Activated CD8-positive, alpha-beta memory T cell treated with anti-CD3 and anti-CD28 coated beads for 1 hour (primary cell): ENCODE results near the gene INSM2.

Source experiments
- DNase-seq, 2 donors: peaks; one replicate each; pipeline ENCODE4 v3.0.0-alpha.2; 2020; ENCODE audit warnings: low read depth in 1 of 2; ENCODE audit errors: extremely low read depth in 1 of 2

INSM2 gene

GRCh38 chr14:35543006-35543405 is 9.0 kb downstream of the INSM2 start:
- DNase-seq: no peak

DNA sequence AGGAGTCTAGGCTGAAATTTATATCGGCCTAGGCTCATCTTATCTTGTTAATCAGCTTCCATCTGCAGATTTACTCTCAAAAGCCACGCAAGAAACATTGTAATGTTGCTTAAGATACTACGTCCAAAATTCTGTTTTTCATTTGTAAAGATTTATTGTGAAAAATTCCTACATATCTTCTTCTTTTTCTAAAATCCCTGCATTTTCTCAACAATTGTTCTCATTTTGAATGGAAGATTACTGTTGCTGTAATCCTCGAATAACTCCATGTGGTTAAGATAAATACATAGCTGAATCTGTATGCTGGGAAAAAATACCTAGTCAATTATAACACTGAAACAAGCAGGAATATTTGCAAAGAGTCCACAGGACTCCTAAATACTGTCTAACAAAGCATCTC is 15.6 kb downstream of the INSM2 start:
- DNase-seq: no peak

- no peak for DNase-seq
These were observed 17.1 kb downstream of the INSM2 start for GRCh38 chr14:35551081-35551480.

GRCh38 chr14:35553808-35554207 is 19.8 kb downstream of the INSM2 start:
- DNase-seq: no peak

DNA sequence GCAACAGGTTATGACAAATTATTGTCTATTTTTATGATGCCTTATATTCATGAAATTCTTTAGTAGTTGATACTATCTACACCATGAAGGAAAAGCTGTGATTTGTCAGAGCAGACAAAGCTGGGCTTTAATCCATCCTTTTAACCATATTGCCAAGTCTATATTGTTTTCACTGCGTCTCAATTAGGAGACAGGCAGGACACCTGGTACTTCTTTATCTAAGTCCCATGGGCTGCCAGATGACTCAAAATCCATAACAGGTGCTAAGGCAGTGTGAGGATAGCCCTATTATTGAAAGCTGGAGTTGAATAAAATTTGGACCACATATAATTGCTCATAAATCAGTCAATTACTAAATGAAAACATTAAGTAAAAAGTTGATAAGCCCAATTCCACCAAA is 22.6 kb downstream of the INSM2 start:
- no peak for DNase-seq

- no peak for DNase-seq
These were observed 23.3 kb downstream of the INSM2 start for GRCh38 chr14:35557221-35557747.

DNA sequence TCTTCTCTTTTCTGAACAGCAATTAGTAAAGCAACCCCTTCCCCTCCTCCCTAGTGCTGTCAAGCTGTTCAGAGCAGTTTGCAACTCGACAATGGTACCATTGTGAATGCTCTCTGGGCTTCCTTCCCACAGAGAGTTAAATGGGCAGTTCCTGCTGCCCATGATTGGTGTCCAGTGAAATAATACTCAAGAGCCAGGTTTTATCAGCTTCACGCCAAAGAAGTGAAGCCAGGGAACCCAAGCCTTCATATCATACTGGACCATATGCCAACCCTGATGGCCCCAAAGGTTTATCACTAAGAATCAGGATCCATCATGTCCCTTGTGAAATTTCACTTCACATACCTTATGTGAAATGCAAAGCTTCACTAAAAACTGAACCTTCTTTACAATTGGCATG is 24.7 kb downstream of the INSM2 start:
- DNase-seq: no peak

GRCh38 chr14:35565871-35566464 is 32.0 kb downstream of the INSM2 start:
- DNase-seq: no peak

- DNase-seq: no peak
These were observed 37.6 kb downstream of the INSM2 start for GRCh38 chr14:35571598-35571997.

DNA sequence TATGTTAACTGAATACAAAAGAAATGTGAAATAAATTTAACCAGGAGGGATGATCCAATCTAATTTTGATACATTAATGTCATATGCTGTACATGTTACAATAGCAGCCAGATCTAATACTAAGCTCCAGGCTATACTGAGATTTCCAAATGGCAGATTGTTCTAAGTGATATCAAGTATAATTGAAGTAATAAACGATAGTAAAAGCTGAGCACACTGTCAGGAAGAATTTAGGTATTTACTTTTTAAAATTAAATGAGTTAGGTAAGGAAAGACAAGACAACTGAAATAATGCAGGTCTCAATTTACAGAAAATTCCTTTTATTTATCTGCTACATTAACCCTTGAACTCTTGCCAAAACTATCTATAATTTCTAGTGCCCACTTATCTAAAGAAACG is 39.9 kb downstream of the INSM2 start:
- no peak for DNase-seq

GRCh38 chr14:35576260-35576659 is 42.3 kb downstream of the INSM2 start:
- no peak for DNase-seq

DNA sequence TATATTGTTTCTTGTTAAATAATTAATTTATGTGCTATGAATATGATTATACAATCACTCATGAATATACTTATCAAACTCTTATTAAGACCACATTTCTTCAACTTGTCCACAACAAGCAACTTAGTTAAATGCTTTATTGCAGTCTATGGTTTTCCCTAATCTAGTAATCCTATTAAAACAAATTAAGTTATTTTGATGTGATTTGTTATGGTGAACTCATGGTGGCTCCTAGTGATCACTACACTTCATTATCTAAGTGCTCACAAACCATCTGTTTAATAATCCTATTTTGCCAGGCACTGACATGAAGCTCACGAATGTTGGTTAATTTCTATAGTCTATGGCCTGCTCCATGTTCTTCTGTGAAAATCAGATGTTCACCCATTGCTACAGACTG is 42.9 kb downstream of the INSM2 start:
- DNase-seq: no peak

DNA sequence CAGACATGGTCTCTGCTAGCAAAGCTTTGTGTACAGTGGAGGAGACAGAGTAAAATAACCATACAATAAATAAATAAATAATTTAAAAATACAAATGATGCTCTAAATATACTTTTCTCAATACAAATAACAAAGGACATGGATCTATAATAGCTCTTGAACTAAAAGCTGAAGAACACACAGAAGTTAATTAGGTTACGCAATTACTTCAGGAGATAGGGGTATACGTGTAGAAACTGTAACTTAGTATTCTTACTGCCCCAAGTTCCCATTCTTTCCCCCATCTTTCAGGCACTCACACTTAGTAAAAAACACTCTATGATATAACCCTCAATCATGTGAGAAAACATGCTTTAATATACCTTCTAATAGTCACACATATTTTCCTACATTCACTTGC is 44.2 kb downstream of the INSM2 start:
- no peak for DNase-seq

DNA sequence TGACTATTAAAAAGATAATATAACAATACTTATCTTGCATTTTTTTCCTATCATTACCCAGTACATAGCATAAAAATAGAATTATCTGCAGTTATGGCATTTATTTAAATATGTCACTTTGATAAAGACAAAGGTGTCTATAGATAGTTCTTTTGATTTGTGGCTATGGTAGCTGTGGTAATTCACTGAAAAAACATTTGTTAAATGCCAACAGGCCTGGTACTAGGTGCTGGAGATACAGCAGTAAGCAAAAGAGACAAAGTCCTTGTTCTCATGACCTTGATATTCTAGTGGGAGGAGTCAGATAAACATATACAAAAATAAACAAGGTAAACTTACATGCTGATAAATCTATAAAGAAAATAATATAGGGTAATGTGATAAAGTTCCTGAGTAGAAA is 44.7 kb downstream of the INSM2 start:
- no peak for DNase-seq
